ENCODE measurements around the gene AKNA.

GRCh38 chr9:114406441-114406840 is 18.7 kb upstream of the AKNA start:
- no peak for TF ChIP-seq CTCF (IDR thresholded peaks at IDR 0.05)
- TF ChIP-seq HMGXB4 (CRISPR knock-in tag; IDR thresholded peaks at IDR 0.05), result no peak
- no peak for TF ChIP-seq NR3C1 (CRISPR knock-in tag; conservative IDR thresholded peaks at IDR 0.05; ENCODE audit: low read depth)
- no peak for TF ChIP-seq E2F1 (CRISPR knock-in tag; IDR thresholded peaks at IDR 0.05)
- TF ChIP-seq ZNF317 (CRISPR knock-in tag; IDR thresholded peaks at IDR 0.05; ENCODE audit: borderline replicate concordance, low read depth), result no peak
- TF ChIP-seq CBFB (CRISPR knock-in tag; IDR thresholded peaks at IDR 0.05; ENCODE audit: low read depth), result no peak
- no peak for TF ChIP-seq IRF1 (CRISPR knock-in tag; IDR thresholded peaks at IDR 0.05)
- no peak for TF ChIP-seq ZBTB43 (CRISPR knock-in tag; IDR thresholded peaks at IDR 0.05)
